ENCODE results near the gene FREY1.
"Not testable (repeated sequence)": the region's sequence is repeated elsewhere in the genome, so short reads cannot be mapped to it uniquely, and the experiment has no call there.

Gene FREY1

DNA sequence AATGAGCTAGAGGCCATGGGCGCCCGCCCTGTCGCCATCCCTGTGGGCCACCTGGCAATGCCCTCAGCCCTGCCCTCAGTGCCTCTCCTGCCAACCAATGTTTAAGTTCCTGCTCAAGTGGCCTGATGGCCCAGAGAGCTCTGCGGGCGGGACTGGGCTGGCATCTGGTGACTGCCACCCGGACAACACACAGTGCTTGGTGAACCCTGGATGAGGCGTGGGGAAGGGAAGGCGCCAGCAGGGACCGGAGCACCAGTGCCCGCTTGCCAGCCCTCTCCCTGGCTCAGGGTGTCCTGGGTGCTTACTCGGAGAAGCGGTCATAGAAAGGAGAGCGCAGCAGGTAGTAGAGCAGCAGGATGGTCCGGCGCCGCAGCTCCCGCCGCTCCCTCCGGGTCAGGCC is 6.4 kb upstream of the FREY1 start:
- DNase-seq: no peak

DNA sequence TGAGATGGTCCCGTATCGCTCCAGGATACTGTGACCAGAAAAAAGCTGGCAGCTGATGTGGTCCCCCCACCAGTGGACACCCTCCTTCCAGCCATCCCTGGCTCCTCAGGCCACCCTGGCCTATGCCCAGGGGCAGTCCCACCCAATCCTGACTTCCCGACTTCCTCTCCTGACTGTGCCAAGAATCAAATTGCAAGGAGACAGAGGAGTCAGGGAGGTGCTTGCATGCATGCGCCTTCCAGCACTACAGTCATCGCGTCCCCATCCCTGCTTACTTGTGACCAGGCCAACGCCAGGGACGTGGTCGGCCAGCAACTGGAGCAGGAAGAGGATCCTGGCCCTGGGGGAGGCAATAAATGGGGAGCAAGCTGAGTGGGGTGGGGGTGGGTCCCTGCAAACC is 3.6 kb upstream of the FREY1 start:
- no peak for DNase-seq

DNA sequence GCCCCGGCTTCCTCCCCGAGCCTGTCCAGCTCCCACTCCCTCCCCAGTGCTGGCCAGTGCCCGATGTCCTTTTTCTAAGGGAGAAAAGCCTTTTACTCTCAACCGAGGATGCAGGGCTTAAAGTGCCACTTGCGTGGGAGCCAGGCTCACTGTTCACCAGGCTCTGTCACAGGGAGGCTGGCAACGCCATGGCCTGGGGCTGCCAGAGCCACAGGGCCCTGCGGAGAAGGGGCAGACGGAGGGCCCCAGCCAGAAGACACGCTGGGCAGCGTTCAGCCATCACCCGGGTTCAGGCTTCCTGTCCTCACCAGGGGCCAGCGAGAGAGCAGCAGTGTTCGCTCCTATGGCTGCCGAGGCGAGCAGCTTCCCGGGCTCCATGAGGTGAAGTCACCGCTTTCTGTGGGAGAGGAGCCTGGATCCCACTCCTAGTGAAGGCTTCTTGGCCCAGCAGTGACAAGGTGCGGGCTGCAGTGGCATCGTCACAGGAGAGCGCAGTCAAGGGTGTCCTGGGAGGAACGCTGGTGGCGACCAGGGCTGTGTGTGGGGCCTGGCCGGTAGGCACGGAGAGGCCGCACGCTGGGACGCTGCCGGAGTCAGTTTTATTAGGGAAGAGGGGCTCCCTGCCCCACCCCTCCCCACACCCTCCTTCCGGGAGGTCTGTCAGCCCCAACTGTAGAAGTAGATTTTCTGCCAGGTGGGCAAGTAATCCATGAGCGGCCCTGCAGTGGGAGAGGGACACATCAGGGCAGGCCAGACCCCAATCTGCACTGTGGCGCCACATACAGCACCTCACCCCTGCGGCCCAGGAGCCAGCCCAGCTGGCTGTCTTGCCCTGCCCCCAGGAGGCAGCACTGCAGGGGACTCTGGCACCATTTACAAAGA is 2.8 kb upstream of the FREY1 start:
- no peak for DNase-seq

DNA sequence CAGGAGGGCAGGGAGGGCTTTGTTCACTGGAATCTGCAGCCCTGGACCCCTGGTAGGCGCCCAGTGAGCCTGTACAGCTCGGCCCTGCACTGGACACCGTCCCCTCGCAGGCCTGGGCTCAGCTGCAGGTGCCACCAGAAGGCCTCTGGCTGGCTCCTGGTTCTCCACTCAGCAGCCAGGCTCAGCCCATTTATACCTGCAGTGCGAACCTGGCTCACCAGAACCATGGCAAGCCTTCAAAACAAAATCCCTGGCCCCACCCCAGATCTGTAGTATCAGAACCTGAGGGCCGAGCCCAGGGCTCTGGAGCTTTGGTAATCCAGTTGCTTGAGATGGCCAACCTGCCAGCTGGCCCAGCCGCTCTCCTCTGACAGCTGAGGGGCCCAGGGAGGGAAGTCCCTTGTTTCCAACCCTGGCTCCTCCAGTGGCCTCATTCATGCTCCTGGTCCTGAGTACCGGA is 870 bp upstream of the FREY1 start:
- DNase-seq: no peak

DNA sequence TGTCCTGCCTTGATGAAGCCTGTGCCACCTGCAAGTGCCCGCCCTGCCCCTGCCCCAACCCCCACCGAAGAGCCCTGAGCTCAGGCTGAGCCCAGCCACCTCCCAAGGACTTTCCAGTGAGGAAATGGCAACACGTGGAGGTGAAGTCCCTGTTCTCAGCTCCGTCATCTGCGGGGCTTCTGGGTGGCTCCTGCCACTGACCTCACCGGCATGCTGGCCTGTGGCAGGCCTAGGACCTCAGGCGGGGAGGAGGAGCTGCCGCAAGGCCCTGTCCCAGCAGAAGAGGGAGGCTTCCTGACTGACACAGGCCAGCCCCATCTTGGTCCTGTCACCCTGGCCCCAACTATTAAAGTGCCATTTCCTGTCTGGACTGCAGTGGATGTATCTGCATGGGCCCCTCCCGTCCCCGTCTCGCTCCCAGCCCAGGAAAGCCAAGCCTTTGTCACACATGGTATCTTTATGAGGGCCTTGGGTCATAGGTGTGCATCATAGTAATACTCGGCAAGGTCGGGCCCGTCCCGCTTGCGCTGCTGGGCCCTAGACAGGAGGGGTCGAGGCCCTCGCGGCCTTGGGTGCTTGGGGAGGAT is 882 bp downstream of the FREY1 start:
- no peak for DNase-seq

DNA sequence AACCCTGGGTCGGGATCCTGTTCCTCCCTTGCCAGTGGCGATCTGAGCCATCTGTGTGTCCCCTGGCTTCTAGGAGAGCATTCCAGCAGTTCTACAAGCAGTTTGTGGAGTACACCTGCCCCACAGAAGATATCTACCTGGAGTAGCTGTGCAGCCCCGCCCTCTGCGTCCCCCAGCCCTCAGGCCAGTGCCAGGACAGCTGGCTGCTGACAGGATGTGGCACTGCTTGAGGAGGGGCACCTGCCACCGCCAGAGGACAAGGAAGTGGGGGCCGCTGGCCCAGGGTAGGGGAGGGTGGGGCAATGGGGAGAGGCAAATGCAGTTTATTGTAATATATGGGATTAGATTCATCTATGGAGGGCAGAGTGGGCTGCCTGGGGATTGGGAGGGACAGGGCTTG is 1.5 kb downstream of the FREY1 start:
- DNase-seq: not testable (repeated sequence)

DNA sequence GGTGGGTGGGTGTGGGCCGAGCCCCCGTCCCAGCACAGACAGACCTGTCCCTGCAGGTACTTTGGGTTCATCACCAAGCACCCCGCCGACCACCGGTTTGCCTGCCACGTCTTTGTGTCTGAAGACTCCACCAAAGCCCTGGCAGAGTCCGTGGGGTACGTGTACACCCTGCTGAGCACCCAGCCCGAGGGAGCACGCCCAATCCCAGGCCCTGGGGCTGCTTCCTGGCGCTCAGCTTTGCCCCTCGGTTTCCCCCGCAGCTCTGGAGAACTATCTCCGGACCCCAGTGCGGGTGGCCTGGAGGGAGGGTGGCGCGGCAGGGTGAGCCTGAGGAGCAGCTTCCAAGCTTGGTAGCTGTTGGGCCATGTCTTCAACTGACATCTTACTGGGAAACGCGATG is 2.0 kb downstream of the FREY1 start:
- no peak for DNase-seq

DNA sequence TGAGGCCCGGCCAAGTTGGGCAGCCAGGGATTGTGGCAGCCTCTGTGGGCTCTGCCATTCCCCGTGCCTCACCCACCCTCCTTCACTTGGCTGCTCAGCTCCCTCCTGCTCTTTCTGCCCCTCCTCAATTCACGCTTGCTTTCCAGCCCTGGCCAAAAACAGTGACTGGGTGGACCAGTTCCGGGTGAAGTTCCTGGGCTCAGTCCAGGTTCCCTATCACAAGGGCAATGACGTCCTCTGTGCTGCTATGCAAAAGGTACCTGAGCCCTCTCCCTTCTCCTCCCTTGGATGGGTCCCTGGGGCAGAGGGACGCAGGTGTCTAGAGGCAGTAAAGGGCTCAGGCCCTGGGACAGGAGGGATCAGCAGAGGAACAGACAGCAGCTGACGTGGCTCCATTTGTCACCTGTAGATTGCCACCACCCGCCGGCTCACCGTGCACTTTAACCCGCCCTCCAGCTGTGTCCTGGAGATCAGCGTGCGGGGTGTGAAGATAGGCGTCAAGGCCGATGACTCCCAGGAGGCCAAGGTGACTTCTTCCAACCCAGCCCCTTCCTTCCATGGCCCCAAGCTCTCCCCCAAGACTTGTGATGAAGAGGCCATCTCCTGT is 2.7 kb downstream of the FREY1 start:
- DNase-seq: no peak

DNA sequence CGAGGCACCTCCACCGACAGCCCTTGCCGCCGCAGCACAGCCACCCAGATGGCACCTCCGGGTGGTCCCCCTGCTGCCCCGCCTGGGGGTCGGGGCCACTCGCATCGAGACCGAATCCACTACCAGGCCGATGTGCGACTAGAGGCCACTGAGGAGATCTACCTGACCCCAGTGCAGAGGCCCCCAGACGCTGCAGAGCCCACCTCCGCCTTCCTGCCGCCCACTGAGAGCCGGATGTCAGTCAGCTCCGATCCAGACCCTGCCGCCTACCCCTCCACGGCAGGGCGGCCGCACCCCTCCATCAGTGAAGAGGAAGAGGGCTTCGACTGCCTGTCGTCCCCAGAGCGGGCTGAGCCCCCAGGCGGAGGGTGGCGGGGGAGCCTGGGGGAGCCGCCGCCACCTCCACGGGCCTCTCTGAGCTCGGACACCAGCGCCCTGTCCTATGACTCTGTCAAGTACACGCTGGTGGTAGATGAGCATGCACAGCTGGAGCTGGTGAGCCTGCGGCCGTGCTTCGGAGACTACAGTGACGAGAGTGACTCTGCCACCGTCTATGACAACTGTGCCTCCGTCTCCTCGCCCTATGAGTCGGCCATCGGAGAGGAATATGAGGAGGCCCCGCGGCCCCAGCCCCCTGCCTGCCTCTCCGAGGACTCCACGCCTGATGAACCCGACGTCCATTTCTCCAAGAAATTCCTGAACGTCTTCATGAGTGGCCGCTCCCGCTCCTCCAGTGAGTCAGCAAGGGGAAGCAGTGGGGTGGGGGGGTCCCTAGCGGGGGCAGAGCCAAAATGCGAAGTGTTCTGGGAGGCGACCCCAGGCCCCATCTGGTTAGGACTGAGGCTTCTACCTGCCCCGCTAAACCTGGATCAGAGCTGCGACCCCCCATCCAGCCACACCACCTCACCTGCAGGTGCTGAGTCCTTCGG is 4.4 kb downstream of the FREY1 start:
- no peak for DNase-seq

DNA sequence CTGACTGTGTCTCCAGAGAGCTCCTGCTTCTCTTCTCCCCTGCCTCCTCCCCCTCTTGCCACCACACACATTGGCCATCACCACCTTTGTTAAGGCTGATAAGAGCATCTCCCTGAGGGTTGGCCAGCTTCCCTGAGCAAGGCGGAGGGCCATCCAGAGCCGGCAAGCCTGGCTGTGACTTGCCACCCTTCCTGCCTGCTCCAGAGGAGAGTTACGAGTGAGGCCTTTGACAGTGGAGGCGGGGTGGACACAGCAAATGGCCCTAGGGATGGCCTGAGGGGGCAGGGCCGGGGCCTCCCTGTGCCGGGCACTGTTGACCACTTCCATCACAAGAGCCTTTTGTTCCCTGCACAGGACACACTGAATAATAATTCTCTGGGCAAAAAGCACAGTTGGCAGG is 5.4 kb downstream of the FREY1 start:
- DNase-seq: no peak

DNA sequence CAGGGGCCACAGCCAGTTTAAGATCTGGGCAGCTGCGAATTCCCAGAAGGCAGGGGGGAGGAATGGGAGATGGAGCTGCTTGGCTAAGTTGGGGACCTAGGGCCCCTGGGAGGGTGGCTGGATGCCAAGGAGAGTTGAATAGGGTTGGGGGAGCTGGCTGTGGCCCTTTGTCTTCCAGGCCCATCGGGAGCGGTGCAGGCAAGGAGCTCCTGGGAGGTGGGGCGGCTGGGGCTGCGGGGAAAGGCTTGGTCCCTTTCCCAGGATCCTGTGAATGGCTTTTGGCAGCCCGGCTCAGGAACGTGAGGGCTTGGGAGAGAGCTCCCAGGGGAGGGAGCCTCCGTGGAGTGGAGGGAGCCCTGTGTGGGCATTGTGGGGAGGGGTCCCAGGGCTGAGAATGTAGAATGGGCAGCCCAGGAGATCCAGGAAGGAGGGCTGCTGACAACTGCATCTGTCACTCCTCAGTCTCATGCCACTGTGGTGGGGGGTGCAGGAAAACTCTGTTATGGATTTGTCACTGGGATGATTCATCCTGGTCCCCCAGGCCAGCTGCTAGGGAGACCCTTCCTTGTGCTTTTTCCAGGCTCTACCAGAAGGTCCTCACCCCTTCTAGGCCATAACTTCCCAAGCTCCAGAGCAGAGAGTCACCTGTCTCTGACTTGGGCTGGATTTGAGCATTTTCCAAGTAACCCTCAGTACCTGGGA is 6.0 kb downstream of the FREY1 start:
- DNase-seq: no peak

DNA sequence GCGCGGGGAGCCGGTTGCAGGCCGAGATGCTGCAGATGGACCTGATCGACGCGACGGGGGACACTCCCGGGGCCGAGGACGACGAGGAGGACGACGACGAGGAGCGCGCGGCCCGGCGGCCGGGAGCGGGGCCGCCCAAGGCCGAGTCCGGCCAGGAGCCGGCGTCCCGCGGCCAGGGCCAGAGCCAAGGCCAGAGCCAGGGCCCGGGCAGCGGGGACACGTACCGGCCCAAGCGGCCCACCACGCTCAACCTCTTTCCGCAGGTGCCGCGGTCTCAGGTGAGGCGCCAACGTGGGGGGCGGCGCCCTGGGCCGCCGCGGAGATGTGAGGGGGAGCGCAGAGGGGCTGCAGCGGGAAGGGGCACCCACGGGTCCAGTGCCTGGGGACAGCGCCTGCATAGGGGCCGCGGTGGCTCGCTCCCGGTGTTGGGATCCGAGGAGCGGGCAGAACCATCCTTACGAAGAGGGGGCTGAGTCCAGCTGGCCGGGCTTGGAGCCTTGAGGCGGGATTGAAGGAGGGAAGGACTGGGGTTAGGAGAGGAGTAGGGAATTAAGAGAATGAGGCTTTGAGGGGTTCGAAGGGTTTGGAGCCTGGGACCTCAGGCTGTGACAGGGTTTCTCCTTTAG is 6.8 kb downstream of the FREY1 start:
- not testable (repeated sequence) for DNase-seq

DNA sequence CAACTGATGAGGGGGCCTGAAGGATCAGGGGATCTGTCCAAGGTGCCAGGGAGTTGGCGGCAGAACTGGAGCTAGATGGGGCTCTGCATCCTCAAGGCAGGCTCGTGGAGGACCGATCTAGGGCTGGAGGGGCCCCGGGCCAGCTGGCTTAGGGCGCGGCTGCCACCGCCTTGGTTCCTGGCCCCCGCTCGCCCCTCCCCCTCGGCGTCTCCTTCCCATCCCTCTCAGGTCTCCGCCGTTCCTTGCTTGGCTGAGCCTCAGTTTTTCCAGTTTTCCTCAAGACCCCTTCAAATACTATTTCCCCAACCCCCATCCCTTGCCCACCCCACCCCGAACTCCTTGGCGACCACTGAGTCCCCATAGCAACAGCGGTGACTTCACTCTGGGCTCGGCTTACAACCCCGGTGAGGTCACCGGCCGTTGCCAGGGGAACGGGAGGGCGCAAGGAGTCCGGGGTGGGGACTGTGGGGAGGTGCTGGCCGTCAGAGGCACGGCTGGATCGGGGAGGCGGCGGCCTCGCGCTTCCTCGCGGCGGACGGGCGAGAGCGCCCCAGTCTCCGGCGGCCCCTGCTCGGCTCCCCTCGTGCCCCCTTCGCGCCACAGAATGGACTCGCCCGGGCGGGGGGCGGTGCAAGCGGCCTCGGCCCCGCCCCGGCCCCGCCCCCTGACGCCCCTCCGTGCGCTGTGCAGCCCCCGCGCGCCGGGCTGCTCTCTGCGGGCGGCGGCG is 7.5 kb downstream of the FREY1 start:
- DNase-seq: peak; percentile 73

DNA sequence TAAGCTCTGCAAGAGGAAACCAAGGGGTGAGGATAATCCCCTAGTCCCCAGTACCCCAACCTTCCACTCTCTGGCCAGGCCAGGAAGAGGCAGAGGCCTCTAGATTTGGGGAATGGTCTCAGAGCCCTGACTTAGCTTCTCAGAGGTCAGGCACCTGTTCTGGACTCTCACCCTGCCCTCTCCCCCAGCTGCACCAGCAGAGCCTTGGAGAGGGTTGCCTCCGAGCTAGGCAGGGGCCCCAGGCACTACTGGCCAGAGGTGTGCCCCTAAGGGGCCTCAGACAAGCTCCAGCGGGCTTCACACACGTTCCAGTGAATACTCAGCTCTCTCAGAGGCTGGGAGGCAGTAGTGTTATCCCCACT is 8.0 kb downstream of the FREY1 start:
- DNase-seq: no peak

DNA sequence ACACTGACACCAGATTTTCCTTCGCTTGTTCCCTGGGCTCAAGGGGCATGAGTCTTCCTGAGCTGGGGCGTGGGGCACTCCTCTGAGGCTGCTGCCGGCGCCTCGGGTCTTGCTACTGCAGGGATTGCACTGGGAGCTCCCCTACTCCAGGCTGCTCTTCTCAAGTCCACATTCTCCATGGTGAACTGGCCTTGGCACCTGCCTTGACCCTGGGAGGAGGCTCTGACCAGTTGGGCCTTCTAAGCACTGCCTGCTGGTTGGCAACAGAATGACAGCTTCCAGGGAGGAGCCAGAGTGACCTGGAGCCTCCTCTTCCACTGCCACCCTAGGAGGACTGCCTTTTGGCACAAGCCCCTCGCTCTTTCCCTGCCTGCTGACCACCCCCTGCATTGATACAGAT is 9.5 kb downstream of the FREY1 start:
- DNase-seq: no peak

DNA sequence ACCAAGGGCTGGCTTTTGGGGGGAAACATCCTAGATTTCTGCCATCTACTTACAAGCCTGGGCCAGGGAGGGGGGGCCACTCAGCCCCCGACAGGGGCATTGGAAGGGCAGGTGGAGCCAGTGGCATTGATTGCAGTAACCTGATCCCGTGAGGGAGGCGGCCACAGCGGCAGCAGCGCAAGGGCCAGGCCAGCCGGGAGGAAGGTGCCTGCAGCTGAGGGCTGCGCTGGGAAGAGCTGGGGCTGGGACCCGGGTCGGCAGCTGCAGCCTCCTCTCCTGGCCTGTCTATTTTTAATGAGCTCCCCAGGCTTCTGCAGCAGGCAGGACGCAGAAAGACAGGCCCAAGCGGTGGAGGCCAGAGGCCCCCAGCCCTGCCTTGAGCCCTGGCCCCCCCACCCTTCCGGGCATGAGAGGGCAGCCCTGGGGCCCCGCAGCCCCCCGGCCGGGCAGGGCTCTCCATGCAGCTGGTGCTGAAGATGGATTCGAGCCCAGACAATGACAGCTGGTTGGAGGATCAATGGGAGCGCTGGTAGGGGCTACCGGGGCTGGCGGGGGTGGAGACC is 10.6 kb downstream of the FREY1 start:
- DNase-seq: no peak

DNA sequence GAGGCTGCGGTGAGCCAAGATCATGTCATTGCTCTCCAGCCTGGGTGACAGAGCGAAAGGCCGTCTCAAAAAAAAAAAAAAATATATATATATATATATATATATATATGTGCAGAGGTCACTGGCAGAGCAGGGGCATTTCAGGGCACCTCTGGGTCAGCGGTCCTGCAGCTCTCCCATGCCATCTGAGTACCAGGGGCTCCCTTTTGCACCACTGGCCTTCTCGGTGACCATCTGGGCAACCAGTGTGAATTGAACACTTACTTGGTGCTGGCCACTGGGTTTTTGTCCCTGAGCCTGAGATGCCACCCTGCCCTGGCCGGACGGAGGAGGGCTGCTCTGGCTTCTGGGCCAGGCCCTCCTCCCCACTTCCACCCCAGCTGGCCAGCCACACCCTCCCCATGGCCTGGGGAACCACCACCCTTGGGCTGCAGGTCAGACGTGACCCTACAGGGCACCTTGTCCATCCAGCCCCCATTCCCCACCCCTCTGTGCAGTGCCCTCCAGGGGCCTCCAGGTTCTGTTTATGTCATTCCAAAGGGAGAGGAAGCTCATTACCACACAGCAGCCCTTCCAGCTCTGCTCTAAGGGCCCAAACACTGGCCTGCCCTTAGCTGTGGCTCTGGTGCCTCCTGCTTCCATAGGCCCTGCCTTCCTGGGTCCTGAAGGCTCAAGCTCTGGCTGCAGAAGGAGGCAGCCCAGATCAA is 11.4 kb downstream of the FREY1 start:
- DNase-seq: no peak

DNA sequence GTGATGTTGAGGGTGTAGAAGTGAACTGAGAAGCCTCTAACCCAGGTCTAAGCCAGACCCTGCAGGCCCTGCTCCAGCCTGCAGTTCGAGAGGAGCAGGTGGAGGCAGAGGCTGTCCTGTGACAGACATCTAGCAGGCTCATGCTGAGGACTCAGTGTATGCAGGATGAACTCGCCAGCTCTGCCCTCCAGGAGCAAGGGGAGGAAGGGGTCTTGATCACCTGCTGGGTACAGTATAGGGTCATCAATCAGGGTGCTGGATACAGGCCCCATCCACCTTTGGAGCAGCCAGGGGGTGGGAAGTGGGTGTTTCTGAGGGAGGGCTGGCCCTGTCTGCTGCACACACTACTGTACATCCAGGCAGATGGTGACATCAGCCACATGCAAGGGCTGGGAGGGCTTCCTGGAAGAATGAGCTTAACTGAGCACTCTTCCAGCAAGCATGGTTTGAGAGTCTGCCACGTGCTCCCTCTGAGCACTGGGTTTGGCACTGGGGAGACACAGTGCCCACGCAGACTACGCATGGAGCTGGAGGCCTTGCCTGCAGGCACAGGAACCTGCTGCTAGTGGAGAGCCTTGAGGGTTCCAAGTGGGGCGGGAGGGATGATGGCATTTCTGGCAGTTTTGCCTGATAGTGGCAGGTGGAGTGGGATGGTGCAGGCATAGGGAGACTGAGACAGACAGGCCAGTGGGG is 12.4 kb downstream of the FREY1 start:
- no peak for DNase-seq

DNA sequence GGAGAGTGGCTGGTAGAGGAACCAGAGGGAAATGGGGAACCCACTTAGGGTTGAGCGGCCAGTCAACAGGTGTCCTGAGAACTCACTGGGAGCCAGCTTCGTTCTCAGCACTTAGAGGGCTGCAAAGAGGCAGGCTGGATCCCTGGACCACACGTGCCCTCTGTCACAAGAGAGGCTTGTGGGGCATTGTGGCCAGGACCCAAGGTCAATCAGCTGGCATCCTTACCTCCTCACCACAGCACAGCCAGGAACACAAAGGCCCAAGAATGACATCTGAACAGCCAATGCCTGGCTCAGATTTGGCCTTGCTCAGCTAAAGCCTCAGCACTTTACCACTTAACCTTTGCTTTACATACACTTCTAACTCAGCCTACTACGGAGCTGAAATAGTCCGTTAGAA is 14.2 kb downstream of the FREY1 start:
- no peak for DNase-seq

Data from activated CD8-positive, alpha-beta memory T cell treated with anti-CD3 and anti-CD28 coated beads, Interleukin-2, amount 50 U/mL, for 4 hours (primary cell).